HEK293T (cell line): ENCODE data around the gene COL27A1.

Experiments
- BHLHE40 ChIP-seq: fragments of 450-650 bp; IDR thresholded peaks from 2 replicates; pipeline ENCODE4 v1.6.1; 2016; ENCODE audit warnings: mild to moderate bottlenecking, moderate library complexity, borderline replicate concordance
- CTBP1 ChIP-seq: fragments of 450-650 bp; IDR thresholded peaks from 2 replicates; pipeline ENCODE4 v1.6.1; 2016; ENCODE audit warnings: borderline replicate concordance
- ELF4 ChIP-seq: fragments of 450-650 bp; IDR thresholded peaks from 2 replicates; pipeline ENCODE4 v1.6.1; 2017; ENCODE audit warnings: antibody characterized with exemption
- FOXK2 ChIP-seq: fragments of 450-650 bp; IDR thresholded peaks from 2 replicates; pipeline ENCODE4 v1.6.1; 2016; ENCODE audit warnings: mild to moderate bottlenecking
- FOXM1 ChIP-seq: fragments of 450-650 bp; IDR thresholded peaks from 2 replicates; pipeline ENCODE4 v1.6.1; 2017; ENCODE audit warnings: mild to moderate bottlenecking, borderline replicate concordance
- SP1 ChIP-seq: fragments of 450-650 bp; IDR thresholded peaks from 2 replicates; pipeline ENCODE4 v1.6.1; 2017
- TF ChIP-seq, protein P1 (sequence below): fragments of 450-650 bp; IDR thresholded peaks from 2 replicates; pipeline ENCODE4 v1.6.1; 2016

DNA sequence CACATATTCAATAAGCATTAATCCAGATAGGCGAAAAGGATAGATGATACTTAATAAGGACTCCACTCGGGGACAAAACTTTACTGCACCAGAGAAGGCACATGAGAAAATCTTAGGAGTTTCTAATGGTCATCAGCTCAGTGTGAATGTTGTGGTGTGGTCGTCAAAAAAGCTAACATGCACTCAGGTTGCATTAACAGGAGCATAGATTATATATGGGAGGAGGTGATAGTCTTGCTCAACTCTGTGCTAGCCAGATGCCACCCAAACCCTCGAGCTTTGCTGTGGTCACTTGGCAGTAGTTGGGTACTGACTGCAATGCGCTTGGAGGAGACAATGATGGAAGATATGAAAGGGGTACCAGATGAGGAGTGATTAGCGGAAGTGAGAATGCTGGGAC lies 8.6 kb upstream of the COL27A1 start:
- TF ChIP-seq SP1 (no peak), CTBP1 (no peak), FOXK2 (no peak), FOXM1 (no peak), BHLHE40 (no peak), ELF4 (no peak)
- TF ChIP-seq, protein P1, sequence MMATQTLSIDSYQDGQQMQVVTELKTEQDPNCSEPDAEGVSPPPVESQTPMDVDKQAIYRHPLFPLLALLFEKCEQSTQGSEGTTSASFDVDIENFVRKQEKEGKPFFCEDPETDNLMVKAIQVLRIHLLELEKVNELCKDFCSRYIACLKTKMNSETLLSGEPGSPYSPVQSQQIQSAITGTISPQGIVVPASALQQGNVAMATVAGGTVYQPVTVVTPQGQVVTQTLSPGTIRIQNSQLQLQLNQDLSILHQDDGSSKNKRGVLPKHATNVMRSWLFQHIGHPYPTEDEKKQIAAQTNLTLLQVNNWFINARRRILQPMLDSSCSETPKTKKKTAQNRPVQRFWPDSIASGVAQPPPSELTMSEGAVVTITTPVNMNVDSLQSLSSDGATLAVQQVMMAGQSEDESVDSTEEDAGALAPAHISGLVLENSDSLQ, result no peak
